Stimulated activated CD8-positive, alpha-beta memory T cell treated with anti-CD3 and anti-CD28 coated beads, Interleukin-15, amount 100 ng/mL, for 24 hours (primary cell): ENCODE data around the gene FAM43B.

Experiments used
- DNase-seq: peaks from one replicate; pipeline ENCODE4 v3.0.0-alpha.2; 2020; ENCODE audit warnings: low read depth

The FAM43B gene

DNA sequence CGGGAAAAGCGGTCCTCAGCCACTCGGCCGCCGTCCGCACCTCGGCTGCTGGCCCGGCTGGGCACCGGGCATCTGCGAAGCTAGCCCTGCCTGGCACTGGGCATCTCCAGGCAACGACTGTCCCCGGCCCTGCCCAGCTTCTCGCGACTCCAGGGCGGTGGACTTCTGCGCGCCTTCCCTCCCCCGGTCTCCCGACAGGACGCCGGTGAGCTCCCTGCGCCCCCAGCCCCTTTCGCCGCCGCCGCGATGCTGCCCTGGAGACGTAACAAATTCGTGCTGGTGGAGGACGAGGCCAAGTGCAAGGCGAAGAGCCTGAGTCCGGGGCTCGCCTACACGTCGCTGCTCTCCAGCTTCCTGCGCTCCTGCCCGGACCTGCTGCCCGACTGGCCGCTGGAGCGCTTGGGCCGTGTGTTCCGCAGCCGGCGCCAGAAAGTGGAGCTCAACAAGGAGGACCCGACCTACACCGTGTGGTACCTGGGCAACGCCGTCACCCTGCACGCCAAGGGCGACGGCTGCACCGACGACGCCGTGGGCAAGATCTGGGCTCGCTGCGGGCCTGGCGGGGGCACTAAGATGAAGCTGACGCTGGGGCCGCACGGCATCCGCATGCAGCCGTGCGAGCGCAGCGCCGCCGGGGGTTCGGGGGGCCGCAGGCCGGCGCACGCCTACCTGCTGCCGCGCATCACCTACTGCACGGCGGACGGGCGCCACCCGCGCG lies 514 bp downstream of the FAM43B start:
- DNase-seq, result no peak

DNA sequence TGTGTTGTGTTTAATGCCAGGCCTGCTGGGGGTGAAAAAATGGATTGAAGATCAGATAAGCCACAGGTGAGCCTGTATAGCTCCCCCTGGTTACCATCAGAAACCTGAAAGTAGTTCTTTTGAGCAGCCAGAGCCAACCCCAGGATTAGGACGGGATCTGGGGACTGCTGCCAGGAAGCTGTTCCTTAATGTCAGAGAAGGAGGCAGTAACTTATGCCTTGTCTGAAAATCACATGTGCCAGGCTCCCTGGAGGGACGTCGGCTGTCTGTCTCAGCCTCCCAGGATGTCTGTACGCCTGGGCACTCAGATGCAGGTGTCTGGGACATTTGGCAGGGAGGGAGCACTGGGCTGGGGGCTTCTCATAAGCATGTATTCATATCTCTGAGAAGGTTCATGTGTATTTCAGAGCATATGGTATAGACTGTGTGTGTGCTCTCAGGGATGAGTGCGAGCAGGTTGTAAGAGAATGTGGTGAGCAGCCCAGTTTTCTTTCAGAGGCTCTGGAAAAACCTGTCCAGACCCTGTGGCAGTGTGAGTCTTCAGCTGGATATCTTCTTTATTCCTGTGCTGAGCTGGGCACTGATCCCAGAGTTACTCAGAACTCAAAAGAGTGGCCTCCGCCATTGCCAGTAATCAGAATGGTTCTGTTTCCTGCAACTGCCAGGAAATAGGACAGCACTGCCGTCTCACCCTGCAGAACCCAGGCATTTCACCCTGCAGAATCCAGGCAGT lies 2.8 kb downstream of the FAM43B start:
- no peak for DNase-seq

DNA sequence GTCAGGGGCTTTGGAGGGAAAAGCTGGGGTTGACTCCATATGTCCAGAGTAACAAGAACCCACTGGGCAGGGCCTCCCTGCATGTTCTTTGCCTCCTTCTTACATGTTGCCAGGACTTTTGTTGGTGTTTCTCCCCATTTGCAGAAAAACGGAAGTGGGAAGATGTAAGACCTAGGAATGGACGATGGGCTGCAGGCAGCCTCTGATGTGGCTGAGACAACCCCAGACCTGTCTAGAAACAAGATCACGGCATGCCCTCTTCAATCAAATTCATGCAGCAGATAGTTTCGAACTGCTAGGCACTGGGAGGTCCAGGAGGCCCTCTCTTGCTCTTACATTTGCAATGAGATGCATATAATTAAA lies 3.4 kb downstream of the FAM43B start:
- DNase-seq, result no peak

GRCh38 chr1:20558191-20558590 lies 5.8 kb downstream of the FAM43B start:
- DNase-seq, result no peak

- DNase-seq, result no peak
Measured at GRCh38 chr1:20560966-20561365, 8.6 kb downstream of the FAM43B start.

GRCh38 chr1:20565234-20565633 lies 12.9 kb downstream of the FAM43B start:
- DNase-seq, result no peak

GRCh38 chr1:20569523-20570098 lies 17.2 kb downstream of the FAM43B start:
- DNase-seq, result no peak

DNA sequence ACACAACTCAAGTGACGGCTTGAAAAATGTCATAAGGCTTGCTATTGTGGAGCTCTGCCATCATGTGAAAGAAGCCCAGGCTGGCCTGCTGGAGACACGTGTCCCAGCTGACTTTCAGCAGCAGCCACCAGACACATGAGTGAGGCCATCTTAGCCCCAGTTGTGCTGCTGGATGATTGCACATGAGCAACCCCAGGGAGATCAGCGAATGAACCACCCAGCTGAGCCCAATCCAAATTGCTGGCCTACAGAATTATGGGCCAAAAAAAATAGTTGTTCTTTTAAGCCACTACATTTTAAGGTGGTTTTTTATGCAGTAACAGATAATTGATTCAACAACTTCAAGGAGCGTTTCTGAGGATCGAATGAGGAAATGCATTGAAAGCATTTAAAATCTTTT lies 19.1 kb downstream of the FAM43B start:
- no peak for DNase-seq

GRCh38 chr1:20573987-20574386 lies 21.6 kb downstream of the FAM43B start:
- no peak for DNase-seq

- peak; percentile 42 for DNase-seq
Measured at GRCh38 chr1:20574686-20575540, 22.5 kb downstream of the FAM43B start.

DNA sequence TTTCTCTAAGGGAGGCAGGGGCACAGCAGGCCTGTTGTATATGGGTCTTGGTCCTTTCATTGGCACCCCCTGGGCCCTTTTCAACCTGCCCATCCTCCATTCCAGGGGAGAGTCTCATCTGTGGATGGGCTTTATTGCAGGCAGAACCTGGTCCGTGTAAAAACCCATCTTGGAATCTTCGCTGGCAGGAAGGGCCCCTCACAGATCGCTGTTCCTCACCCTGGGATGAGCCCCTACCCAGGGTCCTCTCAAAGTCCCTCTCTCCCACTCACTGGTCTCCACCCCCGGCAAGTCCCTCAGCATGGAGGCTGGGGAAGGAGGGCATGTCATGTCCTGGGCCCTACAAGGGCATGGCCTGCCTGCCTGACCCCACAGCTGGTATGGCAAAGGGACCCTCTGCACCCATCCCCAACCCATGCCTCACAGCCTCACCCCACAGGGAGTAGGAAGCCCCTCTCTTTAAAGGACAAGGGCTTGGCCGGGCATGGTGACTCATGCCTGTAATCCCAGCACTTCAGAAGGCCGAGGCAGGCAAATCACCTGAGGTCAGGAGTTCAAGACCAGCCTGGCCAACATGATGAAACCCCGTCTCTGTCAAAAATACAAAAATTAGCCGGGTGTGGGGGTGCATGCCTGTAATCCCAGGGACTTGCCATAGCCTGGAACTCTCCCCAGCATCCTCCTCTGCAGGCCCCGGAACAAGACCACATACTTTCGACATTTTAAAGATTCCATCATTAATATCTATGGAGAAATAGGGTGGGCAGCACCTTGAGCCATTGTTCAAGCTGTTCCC lies 23.4 kb downstream of the FAM43B start:
- no peak for DNase-seq

GRCh38 chr1:20578062-20578461 lies 25.7 kb downstream of the FAM43B start:
- DNase-seq, result no peak

DNA sequence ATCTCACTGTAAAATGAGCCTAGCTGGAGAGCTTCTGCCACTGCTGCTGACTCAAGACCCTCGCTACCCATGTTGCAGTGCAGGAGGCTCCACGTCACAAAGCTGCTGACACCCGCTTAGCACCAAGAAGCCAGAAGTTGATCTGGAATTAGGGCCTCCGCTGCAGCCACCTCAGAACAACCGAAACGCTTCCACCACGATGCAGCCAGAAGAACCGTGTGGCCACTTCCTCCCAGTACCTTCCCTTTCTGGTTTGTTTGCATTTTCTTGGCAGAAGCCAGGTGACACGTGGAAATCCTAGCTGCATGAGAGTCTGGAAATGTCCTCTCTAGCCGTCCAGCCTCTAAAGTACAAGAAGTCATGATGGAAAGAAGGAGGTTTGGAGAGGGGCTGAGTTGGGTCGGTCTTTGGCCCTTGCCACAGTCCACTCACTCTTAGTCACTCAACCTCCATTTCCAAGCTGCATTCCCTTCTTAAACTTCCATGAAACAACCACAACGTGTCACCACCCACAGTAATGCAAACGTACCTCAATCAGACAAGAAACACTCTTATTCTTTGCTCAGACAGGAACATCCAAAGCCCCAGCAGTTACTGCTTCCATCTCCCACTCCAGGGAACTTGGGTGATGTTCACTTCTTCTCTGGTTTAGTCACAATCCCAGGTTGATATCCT lies 26.5 kb downstream of the FAM43B start:
- DNase-seq, result no peak

DNA sequence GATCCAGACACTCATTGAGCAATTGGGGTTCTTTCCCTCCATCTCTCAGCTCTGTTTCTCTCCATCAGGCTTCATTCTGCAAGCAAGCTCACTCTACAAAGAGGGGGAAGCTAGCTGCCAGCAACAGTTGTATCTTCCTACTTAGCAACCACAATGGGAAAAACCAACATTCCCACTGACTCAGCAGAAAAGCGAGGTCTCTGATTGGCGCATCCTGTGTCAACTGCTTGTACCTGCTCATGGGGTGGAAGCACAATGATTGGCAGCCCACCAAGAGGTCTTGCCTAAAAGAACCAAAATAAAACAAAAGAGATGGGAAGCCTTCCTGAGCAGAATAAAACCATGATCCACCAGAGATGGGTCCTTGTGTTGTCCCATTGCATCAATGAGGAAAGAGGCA lies 32.5 kb downstream of the FAM43B start:
- no peak for DNase-seq

DNA sequence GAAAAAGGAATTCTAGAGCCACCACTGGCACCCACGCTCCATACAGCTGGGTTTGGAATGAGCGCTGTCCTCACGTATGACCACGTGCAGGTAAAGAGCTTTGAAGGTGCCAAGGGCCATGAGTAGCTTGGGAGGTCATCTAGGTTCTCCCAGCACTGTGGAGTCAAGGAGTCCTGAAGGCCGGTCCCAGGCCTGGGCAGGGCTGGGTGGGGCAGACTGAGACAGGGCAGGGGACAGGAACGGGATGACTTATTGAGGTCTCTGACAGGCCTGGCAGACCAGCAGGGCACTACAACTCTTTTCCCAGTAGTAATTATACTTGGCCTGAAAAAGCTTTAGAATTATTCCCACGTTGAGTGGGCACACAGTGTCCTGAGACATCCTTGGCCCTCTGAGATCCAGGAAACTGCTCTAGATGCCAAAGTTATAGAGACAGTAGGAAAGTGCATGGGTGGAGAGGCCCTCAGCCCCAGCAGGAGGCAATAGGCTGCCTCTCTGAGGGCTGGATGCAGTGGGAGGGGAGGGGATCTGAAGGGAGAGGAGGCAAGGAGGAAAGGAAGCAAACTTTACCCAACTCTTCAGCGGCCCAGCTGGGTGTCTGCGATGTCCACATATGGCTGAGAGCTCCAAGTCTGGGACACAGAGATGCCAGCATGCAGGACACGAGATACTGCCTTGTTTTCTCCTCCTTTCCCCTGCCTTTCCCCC lies 34.7 kb downstream of the FAM43B start:
- DNase-seq, result no peak

DNA sequence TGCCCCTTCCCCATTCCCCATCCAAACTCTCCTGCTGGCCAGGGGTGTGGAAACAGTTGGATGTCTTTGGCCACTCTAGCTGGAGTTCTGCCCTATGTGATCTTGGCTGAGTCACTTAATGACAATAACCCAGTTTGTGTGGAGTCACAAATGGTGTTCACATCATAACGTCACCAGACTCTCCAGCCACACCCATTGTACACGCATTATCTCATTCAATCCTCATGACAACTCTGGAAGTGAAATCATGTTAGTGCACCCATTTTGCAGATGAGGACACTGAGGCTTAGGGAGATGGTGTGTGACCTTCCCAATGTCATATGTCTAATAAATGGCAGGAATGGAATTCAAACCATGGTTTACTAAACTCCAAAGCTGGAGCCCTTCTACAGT lies 35.3 kb downstream of the FAM43B start:
- DNase-seq, result no peak

- DNase-seq, result no peak
Measured at GRCh38 chr1:20588634-20589225, 36.4 kb downstream of the FAM43B start, which contains the start of gene CDA. TSS of gene CDA (plus strand) at chr1:20589097. CDS start at chr1:20589130, 33 bp downstream.

- DNase-seq, result no peak
Measured at GRCh38 chr1:20589331-20590278, 37.2 kb downstream of the FAM43B start.

- no peak for DNase-seq
Measured at GRCh38 chr1:20590306-20590777, 38.0 kb downstream of the FAM43B start.
